Hepatocyte (in vitro differentiated cells): ENCODE measurements around the gene DGCR8.

Source experiments
- CTCF ChIP-seq: fragments of 200-600 bp; sonication (generic); IDR thresholded peaks from 2 replicates; pipeline ENCODE4 v1.5.1; 2016; ENCODE audit warnings: antibody characterized with exemption, mild to moderate bottlenecking; ENCODE audit not compliant: poor library complexity
- EZH2 ChIP-seq: fragments of 200-600 bp; sonication (generic); IDR thresholded peaks from 2 replicates; pipeline ENCODE4 v1.6.1; 2016; ENCODE audit warnings: antibody characterized with exemption, mild to moderate bottlenecking, borderline replicate concordance

DNA sequence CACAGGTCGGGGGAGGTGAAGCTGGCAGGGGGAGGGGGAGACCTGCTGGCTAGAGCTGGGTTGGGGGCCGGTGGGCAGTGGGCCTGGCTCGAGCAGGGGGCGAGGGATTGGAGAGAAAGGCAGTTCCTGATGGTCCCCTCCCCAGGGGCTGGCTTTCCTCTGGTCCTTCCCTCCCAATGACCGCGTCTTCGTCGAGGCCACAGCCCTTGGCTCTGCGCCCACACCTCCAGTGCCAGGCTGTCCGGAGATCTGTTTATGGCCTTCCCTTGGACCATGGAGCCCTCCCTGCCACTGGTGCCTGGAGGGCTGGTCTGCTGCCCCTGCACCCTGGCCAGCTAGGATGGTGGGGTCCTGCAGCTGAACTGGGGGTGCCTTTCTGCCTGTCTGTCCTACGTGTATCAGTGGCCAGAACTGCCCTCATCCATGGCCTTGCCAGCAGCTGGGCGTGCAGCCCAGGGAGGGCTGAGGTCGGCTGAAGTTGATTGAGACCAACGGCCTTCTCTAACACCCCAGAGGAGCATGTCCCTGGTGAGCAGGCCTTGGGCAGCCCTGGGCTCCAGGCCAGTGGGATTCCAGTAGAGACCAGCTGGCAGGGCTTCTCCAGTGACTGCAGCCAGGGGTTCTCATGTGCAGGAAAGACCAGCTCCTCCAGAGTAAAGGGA lies 46.9 kb upstream of the DGCR8 start:
- TF ChIP-seq CTCF = no peak
- no peak for TF ChIP-seq EZH2
